HG03139 (cell line): ENCODE measurements around the gene DTNB.
"Not testable (repeated sequence)": the region's sequence is repeated elsewhere in the genome, so short reads cannot be mapped to it uniquely, and the experiment has no call there.

Source experiments
- ATAC-seq: cut with Tn5 transposase; IDR thresholded peaks from one replicate; pipeline ENCODE4 v1.9.1; 2021; ENCODE audit not compliant: unreplicated experiment

The DTNB gene

GRCh38 chr2:25684577-25685473, 11.4 kb upstream of the DTNB start:
- ATAC-seq: no peak

- ATAC-seq: no peak
Observed at GRCh38 chr2:25682082-25682481, 8.7 kb upstream of the DTNB start.

- no peak for ATAC-seq
Observed at GRCh38 chr2:25677877-25678276, 4.5 kb upstream of the DTNB start.

- ATAC-seq: no peak
Observed at GRCh38 chr2:25674077-25674362, 643 bp upstream of the DTNB start.

GRCh38 chr2:25672494-25673299, 680 bp downstream of the DTNB start:
- peak; percentile 38 for ATAC-seq

- ATAC-seq: no peak
Observed at GRCh38 chr2:25671622-25672021, 1.8 kb downstream of the DTNB start.

GRCh38 chr2:25669520-25669919, 3.9 kb downstream of the DTNB start:
- no peak for ATAC-seq

- no peak for ATAC-seq
Observed at GRCh38 chr2:25666218-25666617, 7.2 kb downstream of the DTNB start.

- ATAC-seq: not testable (repeated sequence)
Observed at GRCh38 chr2:25665429-25665828, 7.9 kb downstream of the DTNB start.

- ATAC-seq: no peak
Observed at GRCh38 chr2:25664965-25665307, 8.4 kb downstream of the DTNB start.

- ATAC-seq: no peak
Observed at GRCh38 chr2:25664183-25664964, 9.0 kb downstream of the DTNB start.

- no peak for ATAC-seq
Observed at GRCh38 chr2:25655316-25655715, 18.1 kb downstream of the DTNB start.

- ATAC-seq: no peak
Observed at GRCh38 chr2:25654801-25655200, 18.6 kb downstream of the DTNB start.

- no peak for ATAC-seq
Observed at GRCh38 chr2:25651782-25652455, 21.5 kb downstream of the DTNB start.

- ATAC-seq: no peak
Observed at GRCh38 chr2:25651066-25651465, 22.3 kb downstream of the DTNB start.

- ATAC-seq: no peak
Observed at GRCh38 chr2:25650256-25650655, 23.1 kb downstream of the DTNB start.

- no peak for ATAC-seq
Observed at GRCh38 chr2:25649786-25650185, 23.6 kb downstream of the DTNB start.

GRCh38 chr2:25642298-25642697, 31.1 kb downstream of the DTNB start:
- ATAC-seq: no peak

GRCh38 chr2:25639696-25640095, 33.7 kb downstream of the DTNB start:
- ATAC-seq: no peak

GRCh38 chr2:25639131-25639530, 34.2 kb downstream of the DTNB start:
- no peak for ATAC-seq

GRCh38 chr2:25635797-25636196, 37.6 kb downstream of the DTNB start:
- no peak for ATAC-seq
